AG10803 (cell line): ENCODE results near the gene CHTF8.

Source experiments
- DNase-seq: peaks from one replicate; pipeline ENCODE4 v3.0.0; 2010; ENCODE audit warnings: low read depth
- H3K4me3 ChIP-seq: 2 replicates; pipeline ENCODE4 v1.5.1; 2011; ENCODE audit warnings: mild to moderate bottlenecking, low read length, control low read depth
- TF ChIP-seq, protein P1 (sequence below): conservative IDR thresholded peaks from 2 replicates; pipeline ENCODE4 v1.5.1; 2011; ENCODE audit warnings: mild to moderate bottlenecking, low read length, control low read depth, inconsistent platforms

CHTF8 gene

DNA sequence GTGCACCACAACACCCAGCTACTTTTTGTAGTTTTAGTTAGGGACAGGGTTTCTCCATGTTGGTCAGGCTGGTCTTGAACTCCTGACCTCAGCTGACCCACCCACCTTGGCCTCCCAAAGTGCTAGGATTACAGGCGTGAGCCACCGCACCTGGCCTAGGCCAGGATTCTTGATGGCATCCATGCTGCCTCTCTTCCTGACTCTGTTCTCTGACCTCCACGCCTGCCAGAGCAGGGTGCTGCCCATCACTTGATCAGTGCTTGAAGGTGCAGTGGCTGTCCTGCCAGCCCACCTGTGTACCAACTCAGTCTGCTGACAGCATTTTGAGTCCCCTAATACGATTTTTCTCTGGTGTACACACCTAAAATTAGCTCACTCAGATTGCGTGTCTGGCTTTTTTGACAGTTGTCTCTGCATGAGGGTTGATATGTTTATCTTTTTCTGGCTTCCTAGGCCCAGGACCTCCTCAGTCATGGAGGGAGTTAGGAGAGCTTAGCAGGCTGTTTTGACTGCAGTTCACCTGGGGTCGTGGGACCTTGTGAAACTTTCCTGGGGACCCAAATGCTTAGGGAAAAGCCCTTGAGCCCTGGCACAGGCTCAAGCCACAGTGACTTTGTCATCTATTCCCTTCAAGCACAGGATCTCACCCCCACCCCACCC lies 21.0 kb downstream of the CHTF8 start:
- TF ChIP-seq, protein P1, sequence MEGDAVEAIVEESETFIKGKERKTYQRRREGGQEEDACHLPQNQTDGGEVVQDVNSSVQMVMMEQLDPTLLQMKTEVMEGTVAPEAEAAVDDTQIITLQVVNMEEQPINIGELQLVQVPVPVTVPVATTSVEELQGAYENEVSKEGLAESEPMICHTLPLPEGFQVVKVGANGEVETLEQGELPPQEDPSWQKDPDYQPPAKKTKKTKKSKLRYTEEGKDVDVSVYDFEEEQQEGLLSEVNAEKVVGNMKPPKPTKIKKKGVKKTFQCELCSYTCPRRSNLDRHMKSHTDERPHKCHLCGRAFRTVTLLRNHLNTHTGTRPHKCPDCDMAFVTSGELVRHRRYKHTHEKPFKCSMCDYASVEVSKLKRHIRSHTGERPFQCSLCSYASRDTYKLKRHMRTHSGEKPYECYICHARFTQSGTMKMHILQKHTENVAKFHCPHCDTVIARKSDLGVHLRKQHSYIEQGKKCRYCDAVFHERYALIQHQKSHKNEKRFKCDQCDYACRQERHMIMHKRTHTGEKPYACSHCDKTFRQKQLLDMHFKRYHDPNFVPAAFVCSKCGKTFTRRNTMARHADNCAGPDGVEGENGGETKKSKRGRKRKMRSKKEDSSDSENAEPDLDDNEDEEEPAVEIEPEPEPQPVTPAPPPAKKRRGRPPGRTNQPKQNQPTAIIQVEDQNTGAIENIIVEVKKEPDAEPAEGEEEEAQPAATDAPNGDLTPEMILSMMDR, result no peak
- no peak overlapping the region for H3K4me3 ChIP-seq
- DNase-seq, result no peak

DNA sequence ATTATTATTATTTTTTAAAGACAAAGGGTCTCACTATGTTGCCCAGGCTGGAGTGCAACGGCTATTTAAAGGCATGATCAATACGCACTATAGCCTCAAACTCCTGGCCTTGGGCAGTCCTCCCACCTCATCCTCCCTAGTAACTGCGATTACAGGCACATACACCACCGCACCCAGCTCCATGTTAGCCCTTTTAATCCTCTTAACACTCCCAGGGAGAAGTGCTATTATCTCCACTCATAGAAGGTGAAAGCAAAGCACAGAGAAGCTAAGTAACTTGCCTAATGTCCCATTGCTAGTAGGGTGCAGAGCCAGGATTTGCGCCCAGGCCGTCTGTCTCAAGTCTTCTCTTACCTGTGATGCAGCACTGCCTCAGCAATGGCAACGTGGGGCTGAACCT lies 22.0 kb downstream of the CHTF8 start:
- TF ChIP-seq, protein P1, result no peak
- H3K4me3 ChIP-seq, result no peak overlapping the region
- no peak for DNase-seq

DNA sequence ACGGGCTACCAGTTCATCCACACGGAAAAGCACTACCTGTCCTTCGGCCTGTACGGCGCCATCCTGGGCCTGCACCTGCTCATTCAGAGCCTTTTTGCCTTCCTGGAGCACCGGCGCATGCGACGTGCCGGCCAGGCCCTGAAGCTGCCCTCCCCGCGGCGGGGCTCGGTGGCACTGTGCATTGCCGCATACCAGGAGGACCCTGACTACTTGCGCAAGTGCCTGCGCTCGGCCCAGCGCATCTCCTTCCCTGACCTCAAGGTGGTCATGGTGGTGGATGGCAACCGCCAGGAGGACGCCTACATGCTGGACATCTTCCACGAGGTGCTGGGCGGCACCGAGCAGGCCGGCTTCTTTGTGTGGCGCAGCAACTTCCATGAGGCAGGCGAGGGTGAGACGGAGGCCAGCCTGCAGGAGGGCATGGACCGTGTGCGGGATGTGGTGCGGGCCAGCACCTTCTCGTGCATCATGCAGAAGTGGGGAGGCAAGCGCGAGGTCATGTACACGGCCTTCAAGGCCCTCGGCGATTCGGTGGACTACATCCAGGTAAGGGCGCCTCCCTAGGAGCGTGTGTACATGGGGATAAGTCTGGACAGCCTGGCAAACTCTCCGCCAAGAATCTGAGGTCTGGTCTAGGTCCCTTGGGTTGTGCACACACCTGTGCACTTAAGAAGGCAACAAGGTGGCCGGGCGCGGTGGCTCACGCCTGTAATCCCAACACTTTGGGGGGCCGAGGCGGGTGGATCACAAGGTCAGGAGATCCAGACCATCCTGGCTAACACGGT lies 22.7 kb downstream of the CHTF8 start:
- TF ChIP-seq, protein P1, result no peak
- no peak overlapping the region for H3K4me3 ChIP-seq
- no peak for DNase-seq

DNA sequence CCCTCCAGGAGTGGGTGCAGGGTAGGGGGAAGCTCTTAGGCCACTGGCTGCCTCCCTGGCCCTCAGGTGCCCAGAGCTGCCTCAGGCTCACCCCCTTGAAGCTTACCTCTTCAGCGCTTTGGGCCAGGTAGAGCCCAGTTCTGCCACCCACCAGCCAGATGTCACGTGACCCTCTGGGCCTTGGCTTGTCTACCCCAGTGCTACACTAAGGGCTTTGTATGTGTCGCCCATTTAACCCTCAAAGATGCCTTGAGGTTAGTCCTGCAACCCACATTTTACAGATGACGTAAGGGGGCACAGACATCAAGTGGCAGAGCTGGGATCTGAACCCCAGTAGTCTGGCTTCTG lies 23.5 kb downstream of the CHTF8 start:
- no peak overlapping the region for H3K4me3 ChIP-seq
- TF ChIP-seq, protein P1, result no peak
- no peak for DNase-seq

DNA sequence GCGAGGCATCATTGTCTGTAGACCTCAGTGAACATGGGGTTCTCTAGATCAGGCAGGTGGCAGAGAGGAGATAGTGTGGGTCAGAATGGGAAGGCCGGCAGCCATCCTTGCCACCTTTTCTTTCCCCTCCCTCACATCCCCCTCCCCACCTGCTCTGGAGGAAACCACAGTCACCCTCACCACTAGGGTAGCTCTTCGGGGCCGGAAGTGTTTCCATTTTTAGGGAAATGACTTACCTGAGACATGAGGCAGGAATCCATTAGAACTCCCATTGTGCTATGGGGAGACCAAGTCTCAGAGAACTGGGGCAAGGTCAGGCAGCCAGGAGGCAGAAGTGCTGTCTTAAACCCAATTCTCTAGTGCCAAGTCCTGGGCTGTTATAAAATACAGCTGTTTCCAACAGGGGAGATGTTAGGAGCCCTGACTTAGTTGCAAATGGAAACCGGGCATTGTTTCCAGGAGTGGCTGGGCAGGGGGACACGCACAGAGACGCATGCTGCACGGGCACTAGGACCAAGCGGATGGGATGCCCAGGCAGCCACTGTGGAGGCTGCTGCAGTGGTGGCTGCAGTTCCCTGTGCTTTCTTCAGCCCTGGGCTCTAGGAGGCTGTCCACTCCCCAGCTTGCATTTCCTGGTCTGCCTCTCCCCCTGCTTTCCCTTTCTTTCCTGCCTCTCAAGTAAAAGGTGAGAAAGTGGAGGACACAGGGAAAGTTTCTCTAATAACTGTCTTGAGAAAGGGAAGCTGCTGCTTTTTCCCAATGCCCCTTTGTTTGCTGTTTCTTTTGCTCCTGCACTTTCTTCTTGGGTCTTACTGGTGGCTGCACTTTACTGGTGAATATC lies 24.1 kb downstream of the CHTF8 start:
- DNase-seq, result no peak
- H3K4me3 ChIP-seq, result no peak overlapping the region
- TF ChIP-seq, protein P1, result no peak

DNA sequence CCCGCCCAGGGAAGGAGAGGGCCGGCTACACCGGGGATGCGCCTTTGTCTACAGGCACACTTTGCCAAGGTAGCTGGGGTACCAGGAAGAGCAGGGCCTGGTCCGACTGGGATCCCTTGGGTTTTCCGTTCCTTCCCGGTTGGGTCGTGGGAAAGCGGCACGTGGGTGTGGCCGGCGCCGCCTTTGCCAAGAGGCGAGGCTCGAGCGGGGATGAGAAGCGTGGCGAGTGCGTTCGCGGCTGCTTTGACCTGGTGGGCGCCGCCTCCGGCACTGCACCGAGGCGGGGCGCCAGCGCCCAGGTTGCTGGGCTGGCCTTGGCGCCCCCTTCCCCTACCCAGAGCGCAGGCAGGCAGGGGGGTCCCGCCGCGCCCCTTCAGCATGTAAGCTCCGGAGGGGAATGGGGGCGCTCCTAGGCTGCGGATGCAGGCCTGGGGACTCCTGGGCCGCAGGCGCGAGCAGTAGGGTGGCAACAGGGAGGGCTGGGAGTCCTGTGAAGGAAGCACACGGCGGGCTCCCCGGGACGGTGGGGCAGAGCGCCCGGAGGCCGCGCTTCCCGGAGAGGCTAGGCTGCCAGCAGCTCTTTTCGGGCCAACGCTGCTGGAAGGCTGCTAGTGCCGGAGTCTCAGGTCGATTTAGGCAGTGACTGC lies 24.9 kb downstream of the CHTF8 start:
- peak overlapping the region; percentile 17; the same call in 1 of the 2 replicates for H3K4me3 ChIP-seq
- DNase-seq, result peak; percentile 15
- TF ChIP-seq, protein P1, result no peak
